ENCODE measurements around the gene OXSR1.

- TF ChIP-seq CTCF (IDR thresholded peaks at IDR 0.05), result no peak
- no peak for TF ChIP-seq ZFX (IDR thresholded peaks at IDR 0.05; ENCODE audit: borderline replicate concordance)
These were observed 39.5 kb downstream of the OXSR1 start for GRCh38 chr3:38204599-38205471.

All from 22Rv1 (cell line).